HFFc6 (cell line): ENCODE measurements around the gene CCDC192. TPM values are rescaled to one million over a fixed set of nuclear protein-coding genes. Genes with fewer than 3 reads are reported as not detected.
"Not testable (repeated sequence)": the region's sequence is repeated elsewhere in the genome, so short reads cannot be mapped to it uniquely, and the experiment has no call there.

Experiments used
- DNase-seq: peaks from one replicate; pipeline ENCODE4 v3.0.0-alpha.2; 2018
- H3K27ac Mint-ChIP-seq: 2 replicates; pipeline ENCODE4 v1.8.0; 2020; ENCODE audit warnings: mild to moderate bottlenecking, mixed read lengths
- H3K27me3 Mint-ChIP-seq: 2 replicates; pipeline ENCODE4 v1.8.0; 2021; ENCODE audit warnings: mild to moderate bottlenecking, moderate library complexity, mixed read lengths; ENCODE audit not compliant: insufficient read depth
- H3K36me3 Mint-ChIP-seq: 2 replicates; pipeline ENCODE4 v1.8.0; 2021; ENCODE audit warnings: low read depth, mixed read lengths
- H3K4me1 Mint-ChIP-seq: 2 replicates; pipeline ENCODE4 v1.8.0; 2020; ENCODE audit warnings: low read depth, mixed read lengths
- H3K4me3 Mint-ChIP-seq: 2 replicates; pipeline ENCODE4 v1.8.0; 2020; ENCODE audit warnings: mild to moderate bottlenecking, moderate library complexity, mixed read lengths
- H3K9me3 Mint-ChIP-seq: 2 replicates; pipeline ENCODE4 v1.8.0; 2020; ENCODE audit warnings: mild to moderate bottlenecking, mixed read lengths
- CTCF ChIP-seq: fragments of 200-600 bp; sonication (generic); IDR thresholded peaks from 2 replicates; pipeline ENCODE4 v1.5.0; 2021; ENCODE audit warnings: antibody characterized with exemption, mild to moderate bottlenecking
- total RNA-seq, 6 experiments: library from RNA; stranded (reverse); fragmentation: NEBNext Ultra II Directional; extraction: Animal tissue kit (Norgen Biotek cat#: 25700); gene quantifications; 2 replicates in 1 of 6; 3 replicates in 5 of 6; pipeline ENCODE4 v1.2.3, GENCODE V29; 2021

The CCDC192 gene
- total RNA-seq, 6 experiments from 2014 or later: not detected

GRCh38 chr5:127840198-127840524 lies 137.0 kb downstream of the CCDC192 start:
- TF ChIP-seq CTCF: no peak
- no peak overlapping the region for H3K4me3 Mint-ChIP-seq

GRCh38 chr5:127840809-127841208 lies 137.6 kb downstream of the CCDC192 start:
- H3K9me3 Mint-ChIP-seq: no peaks in the 10 kb centered on the region
- no peak overlapping the region for H3K27ac Mint-ChIP-seq
- TF ChIP-seq CTCF: no peak
- H3K36me3 Mint-ChIP-seq: no peaks in the 10 kb centered on the region
- no peak for DNase-seq
- H3K4me3 Mint-ChIP-seq: no peak overlapping the region
- peaks cover 9% of the 10 kb centered on the region for H3K4me1 Mint-ChIP-seq
- peaks cover 5% of the 10 kb centered on the region for H3K27me3 Mint-ChIP-seq

More at GRCh38 chr5:127840198-127840524, 137.0 kb downstream of the CCDC192 start:
- peaks cover 9% of the 10 kb centered on the region for H3K4me1 Mint-ChIP-seq
- peaks cover 8% of the 10 kb centered on the region for H3K27me3 Mint-ChIP-seq
- DNase-seq: no peak
- no peak overlapping the region for H3K27ac Mint-ChIP-seq
- no peaks in the 10 kb centered on the region for H3K36me3 Mint-ChIP-seq
- H3K9me3 Mint-ChIP-seq: no peaks in the 10 kb centered on the region

GRCh38 chr5:127844581-127845021 lies 141.4 kb downstream of the CCDC192 start:
- H3K27ac Mint-ChIP-seq: no peak overlapping the region
- no peaks in the 10 kb centered on the region for H3K36me3 Mint-ChIP-seq
- H3K27me3 Mint-ChIP-seq: peaks cover 6% of the 10 kb centered on the region
- H3K9me3 Mint-ChIP-seq: no peaks in the 10 kb centered on the region
- no peaks in the 10 kb centered on the region for H3K4me1 Mint-ChIP-seq
- no peak overlapping the region for H3K4me3 Mint-ChIP-seq
- DNase-seq: no peak
- no peak for TF ChIP-seq CTCF

- no peak overlapping the region for H3K27ac Mint-ChIP-seq
- no peak for TF ChIP-seq CTCF
- no peaks in the 10 kb centered on the region for H3K9me3 Mint-ChIP-seq
- H3K27me3 Mint-ChIP-seq: peaks cover 11% of the 10 kb centered on the region
- H3K36me3 Mint-ChIP-seq: no peaks in the 10 kb centered on the region
- no peak for DNase-seq
- no peak overlapping the region for H3K4me3 Mint-ChIP-seq
- no peaks in the 10 kb centered on the region for H3K4me1 Mint-ChIP-seq
These were observed 143.7 kb downstream of the CCDC192 start for GRCh38 chr5:127846884-127847283.

GRCh38 chr5:127847641-127848040 lies 144.4 kb downstream of the CCDC192 start:
- H3K4me3 Mint-ChIP-seq, H3K27ac Mint-ChIP-seq, H3K9me3 Mint-ChIP-seq, H3K4me1 Mint-ChIP-seq, DNase-seq, H3K36me3 Mint-ChIP-seq: not testable (repeated sequence)
- H3K27me3 Mint-ChIP-seq: peaks cover 11% of the 10 kb centered on the region

GRCh38 chr5:127848098-127848497 lies 144.9 kb downstream of the CCDC192 start:
- no peaks in the 10 kb centered on the region for H3K36me3 Mint-ChIP-seq
- H3K27me3 Mint-ChIP-seq: peaks cover 11% of the 10 kb centered on the region
- H3K9me3 Mint-ChIP-seq: no peaks in the 10 kb centered on the region
- TF ChIP-seq CTCF: no peak
- no peak for DNase-seq
- H3K4me3 Mint-ChIP-seq: no peak overlapping the region
- H3K4me1 Mint-ChIP-seq: no peaks in the 10 kb centered on the region
- no peak overlapping the region for H3K27ac Mint-ChIP-seq
